HG03520 (cell line): ENCODE measurements around the gene UCN3.

Experiments used
- ATAC-seq: cut with Tn5 transposase; IDR thresholded peaks from one replicate; pipeline ENCODE4 v1.9.1; 2021; ENCODE audit warnings: mild to moderate bottlenecking, moderate library complexity; ENCODE audit not compliant: unreplicated experiment

The UCN3 gene, protein sequence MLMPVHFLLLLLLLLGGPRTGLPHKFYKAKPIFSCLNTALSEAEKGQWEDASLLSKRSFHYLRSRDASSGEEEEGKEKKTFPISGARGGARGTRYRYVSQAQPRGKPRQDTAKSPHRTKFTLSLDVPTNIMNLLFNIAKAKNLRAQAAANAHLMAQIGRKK

DNA sequence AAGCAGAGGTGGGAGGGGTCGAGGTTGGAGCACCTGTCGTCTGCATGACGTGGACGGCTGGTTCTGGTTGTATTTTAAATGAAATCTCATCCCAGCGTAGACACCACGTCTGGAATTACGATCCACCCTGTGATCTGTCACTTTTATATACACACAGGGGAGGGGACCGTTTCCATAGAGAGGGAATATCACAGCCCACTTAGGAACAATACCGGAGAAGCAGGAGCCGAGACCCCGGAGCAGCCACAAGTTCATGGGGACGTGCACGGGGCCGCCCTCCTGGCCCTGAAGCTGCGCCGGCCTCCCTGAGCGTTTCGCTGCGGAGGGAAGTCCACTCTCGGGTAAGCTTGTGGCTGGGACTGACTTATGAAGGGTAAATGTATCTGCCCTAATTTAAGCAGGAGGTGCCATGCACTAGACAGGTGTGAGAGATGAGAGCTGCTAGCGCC lies at the start of gene UCN3:
UCN3 (plus strand) TSS at position 77 of the 449 bp plus-strand sequence. CDS start 8,755 bp downstream, outside the sequence.
- no peak for ATAC-seq

- no peak for ATAC-seq
Observed at GRCh38 chr10:5317547-5318107, 47.1 kb upstream of the UCN3 start.

GRCh38 chr10:5318148-5318547 lies 46.6 kb upstream of the UCN3 start:
- ATAC-seq: no peak

- no peak for ATAC-seq
Observed at GRCh38 chr10:5319863-5320262, 44.9 kb upstream of the UCN3 start.

DNA sequence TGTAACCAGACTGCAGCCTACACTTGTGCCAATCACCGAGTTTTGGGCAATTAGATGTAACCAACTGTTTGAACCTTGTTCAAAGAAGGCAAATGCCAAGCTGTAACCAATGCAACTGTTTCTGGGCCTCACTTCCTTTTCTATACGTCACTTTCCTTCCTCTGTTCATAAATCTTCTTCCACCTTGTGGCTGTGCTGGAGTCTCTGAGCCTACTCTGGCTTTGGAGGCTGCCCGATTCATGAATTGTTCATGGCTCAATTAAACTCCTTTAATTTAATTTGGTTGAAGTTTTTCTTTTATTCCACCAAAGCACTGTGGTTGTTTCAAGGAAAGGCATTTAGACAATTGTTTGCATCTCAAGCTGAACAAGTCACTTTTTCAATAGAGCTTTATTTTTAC lies 43.5 kb upstream of the UCN3 start:
- no peak for ATAC-seq

DNA sequence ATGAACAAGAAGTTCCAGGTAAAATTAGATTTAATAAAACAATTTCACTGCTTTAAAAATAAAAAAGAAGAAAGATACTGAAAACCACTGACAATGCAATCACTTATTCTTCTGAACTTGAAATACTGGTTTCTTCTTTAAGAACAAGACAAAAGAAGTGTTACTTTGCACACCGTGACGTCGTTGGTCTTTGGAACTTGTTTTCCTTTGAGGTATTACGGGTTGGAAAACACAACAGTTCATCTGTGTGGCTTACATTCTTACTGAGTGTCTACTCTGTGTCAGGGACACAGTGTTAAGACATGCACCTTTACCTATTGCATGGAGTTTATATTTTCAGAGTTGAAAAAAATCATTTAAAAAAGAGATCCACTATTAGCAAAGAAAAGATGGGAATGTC lies 41.3 kb upstream of the UCN3 start:
- ATAC-seq: no peak

DNA sequence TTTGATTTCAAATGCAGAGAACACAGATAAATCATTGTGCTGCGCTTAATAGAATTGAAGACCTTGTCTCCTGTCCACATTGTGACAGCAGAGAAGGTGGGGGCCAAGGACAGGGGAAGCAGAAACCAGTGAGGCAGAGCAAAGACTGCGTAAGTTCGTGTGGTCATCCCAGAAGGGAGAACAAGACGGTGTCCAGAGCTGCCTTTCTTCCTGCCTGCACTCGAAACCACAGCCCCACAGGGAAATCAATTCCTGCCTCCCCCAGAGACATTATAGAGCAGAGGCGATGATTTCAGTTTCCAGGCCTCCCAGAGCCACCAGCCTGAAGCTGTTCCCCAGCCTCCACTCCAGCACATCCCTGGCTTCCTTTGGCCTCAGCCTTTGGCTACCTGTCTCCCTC lies 39.7 kb upstream of the UCN3 start:
- no peak for ATAC-seq

DNA sequence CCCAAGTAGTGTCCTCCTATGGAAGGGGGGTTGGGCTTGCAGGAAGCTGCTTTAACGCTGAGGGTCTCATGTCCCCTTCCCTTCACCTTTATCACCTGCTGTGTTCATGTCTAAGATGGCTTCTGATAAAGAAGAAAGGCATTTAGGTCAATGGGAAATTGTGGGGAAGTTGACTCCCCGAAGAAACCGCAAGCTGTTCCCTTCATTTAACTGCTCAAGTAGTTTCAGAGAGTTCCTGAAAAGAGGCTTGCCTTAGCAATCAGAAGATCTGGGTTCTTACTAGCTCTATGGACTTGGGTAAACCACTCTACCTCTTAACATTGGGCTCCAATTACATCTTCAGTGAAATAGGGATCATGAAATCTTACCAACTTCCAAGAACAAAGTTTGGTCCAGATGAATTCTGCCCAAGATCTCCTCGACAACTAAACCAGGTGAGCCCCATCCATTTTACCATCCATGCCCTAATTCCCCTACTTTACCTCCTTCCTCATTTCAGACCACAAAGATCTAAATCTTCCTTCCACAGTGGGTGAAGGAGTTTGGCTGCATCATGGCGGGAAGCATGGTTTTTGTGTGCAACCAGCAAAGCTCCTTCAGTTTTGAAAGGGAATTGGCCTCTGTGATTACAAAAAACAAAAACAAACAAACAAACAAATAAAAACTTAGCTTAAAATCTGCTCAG lies 30.4 kb upstream of the UCN3 start:
- no peak for ATAC-seq

DNA sequence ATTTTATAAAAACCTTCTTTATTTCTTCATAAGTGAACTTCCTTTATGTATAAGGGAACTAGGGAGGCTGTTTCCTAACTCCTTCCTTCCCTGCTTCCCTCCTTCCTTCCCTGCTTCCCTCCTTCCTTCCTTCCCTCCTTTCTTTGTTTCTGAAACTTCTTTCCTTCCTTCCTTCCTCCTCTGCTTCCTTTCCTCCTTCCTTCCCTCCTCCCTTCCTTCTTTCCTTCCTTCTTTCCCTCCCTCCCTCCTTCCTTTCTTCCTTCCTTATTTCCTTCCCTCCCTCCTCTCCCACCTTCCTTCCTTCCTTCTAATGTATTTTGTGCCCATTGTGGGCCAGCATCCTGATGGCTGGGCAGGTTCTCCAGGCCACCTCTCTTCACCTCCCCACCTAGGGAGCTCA lies 26.8 kb upstream of the UCN3 start:
- ATAC-seq: no peak

DNA sequence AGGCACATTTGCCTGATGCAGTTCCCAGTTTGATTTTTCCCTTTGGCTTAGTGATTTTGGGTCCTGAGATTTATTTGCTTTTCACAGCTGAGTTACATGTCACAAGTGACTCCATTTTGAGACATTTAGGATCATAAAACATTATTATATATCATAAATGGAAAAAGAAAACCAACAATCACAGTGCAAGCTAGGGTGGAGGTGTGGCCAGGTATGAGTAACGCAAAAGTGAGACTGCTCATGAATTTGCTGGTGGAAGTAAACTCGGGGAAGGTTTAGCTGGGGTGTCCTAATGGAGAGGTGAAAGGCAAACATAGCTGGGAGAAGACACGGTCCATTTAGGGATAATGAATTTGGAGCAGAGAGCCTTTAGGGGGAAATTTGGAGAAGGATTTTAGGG lies 21.7 kb upstream of the UCN3 start:
- no peak for ATAC-seq

- ATAC-seq: no peak
Observed at GRCh38 chr10:5343561-5343960, 21.2 kb upstream of the UCN3 start.

DNA sequence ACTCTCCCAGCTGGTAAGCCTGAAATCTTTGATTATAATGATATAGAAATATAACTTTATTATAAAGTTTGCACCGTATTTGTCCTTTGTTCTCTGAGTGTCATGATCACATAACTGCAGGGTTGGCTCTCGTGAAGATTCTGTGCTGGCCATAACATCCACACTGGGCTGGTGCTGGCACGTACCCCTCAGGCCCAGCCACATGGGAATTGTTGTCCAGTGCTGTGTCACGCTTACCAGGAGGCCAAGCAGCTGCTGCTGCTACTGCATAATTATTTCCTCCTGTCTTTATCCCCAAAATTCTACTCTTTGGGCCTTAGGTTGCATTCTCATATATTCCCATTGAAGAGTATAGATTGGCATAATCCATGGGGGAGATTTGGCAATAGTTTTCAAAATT lies 20.8 kb upstream of the UCN3 start:
- no peak for ATAC-seq

DNA sequence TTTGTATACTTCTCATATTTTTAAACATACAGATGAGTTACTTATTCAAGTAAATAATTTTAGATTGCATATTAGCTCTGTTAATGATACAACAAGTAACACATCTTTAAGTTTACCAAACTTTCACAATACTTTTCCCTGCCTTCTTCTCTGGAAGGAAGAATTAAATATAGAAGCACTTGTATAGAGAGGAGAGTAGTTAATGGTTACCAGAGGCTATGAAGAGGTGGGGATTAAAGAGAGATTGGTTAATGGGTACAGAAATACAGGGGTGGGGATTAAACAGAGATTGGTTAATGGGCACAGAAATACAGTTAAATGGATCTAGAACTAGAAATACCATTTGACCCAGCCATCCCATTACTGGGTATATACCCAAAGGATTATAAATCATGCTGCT lies 20.0 kb upstream of the UCN3 start:
- no peak for ATAC-seq

DNA sequence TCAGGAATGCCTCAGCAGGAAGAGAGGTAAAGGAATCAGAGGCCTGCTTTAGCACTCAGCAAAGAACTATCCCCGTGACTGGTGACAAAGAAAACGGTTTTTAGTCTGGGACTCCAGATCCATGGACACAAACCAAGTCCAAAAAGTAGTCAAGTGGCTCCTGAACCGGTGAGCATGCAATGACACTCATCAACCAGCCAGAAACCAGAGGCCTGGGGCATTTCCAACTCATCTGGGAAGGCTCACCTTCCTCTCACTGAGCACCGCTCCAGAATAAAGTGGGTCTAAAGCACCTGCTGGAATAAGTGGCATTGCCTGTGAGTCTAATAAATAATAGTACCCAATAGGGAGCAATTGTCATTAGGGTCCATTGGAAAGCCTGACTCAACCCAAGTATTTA lies 17.9 kb upstream of the UCN3 start:
- no peak for ATAC-seq

GRCh38 chr10:5349362-5349761 lies 15.4 kb upstream of the UCN3 start:
- ATAC-seq: no peak

- no peak for ATAC-seq
Observed at GRCh38 chr10:5354068-5354467, 10.7 kb upstream of the UCN3 start.

DNA sequence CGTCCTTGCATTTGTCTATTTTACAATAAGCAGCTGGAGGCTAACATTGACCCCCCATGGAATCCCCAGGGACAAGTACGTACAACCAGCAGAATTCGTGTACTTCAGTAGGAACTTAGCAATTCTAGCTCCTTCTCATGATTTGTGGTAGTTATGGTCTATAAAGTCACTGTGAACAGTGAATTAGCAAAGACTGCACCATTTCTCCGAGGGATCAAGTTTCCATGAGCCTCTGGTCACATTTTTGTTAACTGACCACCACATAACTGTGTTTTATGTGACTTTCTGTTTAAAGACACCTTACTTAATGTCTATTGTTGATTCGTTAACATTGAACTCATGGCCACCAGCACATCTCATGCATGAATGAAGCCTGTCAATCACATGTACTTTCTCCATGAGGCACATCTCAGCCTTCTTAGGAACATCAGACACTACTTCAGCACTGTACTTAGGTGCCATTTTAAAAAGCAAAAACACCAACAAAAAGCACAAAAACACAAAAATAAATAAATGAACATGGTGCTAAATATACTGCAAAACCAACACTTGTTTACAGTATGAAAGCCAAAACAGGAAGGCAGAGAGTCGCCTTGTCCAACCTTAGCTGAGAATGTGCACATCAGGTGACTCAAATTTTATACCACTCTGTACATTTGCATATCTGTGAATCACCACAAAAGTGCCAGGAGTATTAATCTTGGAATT lies 9.0 kb upstream of the UCN3 start:
- no peak for ATAC-seq

DNA sequence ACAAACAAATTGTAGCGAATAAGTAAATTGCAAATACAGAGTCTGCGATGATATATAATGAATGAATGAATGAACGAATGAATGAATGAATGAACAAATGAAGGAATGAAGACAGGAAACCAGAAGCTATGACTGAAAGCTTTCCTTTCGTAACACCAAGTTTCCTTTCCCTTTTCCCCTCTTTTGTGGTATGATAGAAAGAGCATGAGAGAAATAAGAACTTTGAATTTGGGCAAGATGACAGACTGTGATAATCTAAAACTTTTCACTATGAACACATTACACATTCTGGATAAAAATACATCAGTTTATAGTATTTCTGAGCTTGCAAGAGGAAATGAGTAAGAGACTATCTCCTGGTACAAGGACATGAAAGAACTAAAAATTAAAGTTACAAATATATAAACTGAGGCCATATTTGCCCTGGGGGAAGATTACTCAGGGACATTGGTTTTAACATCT lies 8.4 kb upstream of the UCN3 start:
- no peak for ATAC-seq

GRCh38 chr10:5360318-5360915 lies 4.3 kb upstream of the UCN3 start:
- ATAC-seq: no peak

- no peak for ATAC-seq
Observed at GRCh38 chr10:5361966-5362365, 2.8 kb upstream of the UCN3 start.

DNA sequence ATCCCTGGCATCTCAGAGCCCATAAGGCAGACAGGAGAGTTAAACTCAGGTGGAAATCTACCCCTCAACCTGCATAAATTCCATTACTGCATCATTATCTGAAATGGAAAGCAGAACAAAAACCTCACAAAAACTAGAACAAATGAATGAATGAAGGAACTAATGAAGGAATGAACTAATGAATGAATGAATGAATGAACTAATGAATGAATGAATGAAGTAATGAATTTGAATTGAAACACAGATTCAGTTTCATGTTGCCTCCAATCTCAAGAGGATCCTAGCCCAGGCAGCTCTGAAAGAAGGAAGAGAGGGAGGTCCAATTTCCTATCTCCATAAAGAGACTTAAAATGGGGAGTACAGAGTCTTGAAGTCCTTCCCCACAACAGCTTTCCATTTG lies 1.9 kb upstream of the UCN3 start:
- no peak for ATAC-seq
